ENCODE results near the gene SYNPO2. TPM values are rescaled to one million over a fixed set of nuclear protein-coding genes. Genes with fewer than 3 reads are reported as not detected.
"Not testable (repeated sequence)": the region's sequence is repeated elsewhere in the genome, so short reads cannot be mapped to it uniquely, and the experiment has no call there.

Gene SYNPO2
- total RNA-seq, 2 donors from 2014 or later = 9.5 to 266 TPM

GRCh38 chr4:118969359-118969758 lies 80.7 kb downstream of the SYNPO2 start:
- peak; percentile 52 for TF ChIP-seq CTCF (IDR thresholded peaks at IDR 0.05)
- DNase-seq = peak; percentile 44
- H3K4me3 ChIP-seq = no peak overlapping the region
- H3K27me3 ChIP-seq = no peaks in the 10 kb centered on the region
- intact Hi-C loops (cut with DNase I) = loop anchor here (5.0 to 10.0 kb wide), 3 partner anchors 75 to 225 kb away; no protein-coding TSS in a partner anchor
- H3K36me3 ChIP-seq = no peaks in the 10 kb centered on the region
- H3K27ac ChIP-seq = no peak overlapping the region
- H3K4me1 ChIP-seq = peaks cover 5% of the 10 kb centered on the region
- no peaks in the 10 kb centered on the region for H3K9me3 ChIP-seq
- H3K9ac ChIP-seq (ENCODE audit: low read depth in 2 of 2, low read length in 2 of 2) = no peak overlapping the region

- intact Hi-C loops (cut with DNase I) = no loop called here
- Histone ChIP-seq H3K27ac (no peak overlapping the region), H3K4me1 (peaks cover 5% of the 10 kb centered on the region), H3K36me3 (no peaks in the 10 kb centered on the region), H3K4me3 (no peak overlapping the region), H3K27me3 (no peaks in the 10 kb centered on the region), H3K9ac (ENCODE audit: low read depth in 2 of 2, low read length in 2 of 2) (no peak overlapping the region), H3K9me3 (no peaks in the 10 kb centered on the region)
- no peak for TF ChIP-seq CTCF (IDR thresholded peaks at IDR 0.05)
- no peak for DNase-seq
Measured at GRCh38 chr4:118972167-118972566, 83.5 kb downstream of the SYNPO2 start.

DNA sequence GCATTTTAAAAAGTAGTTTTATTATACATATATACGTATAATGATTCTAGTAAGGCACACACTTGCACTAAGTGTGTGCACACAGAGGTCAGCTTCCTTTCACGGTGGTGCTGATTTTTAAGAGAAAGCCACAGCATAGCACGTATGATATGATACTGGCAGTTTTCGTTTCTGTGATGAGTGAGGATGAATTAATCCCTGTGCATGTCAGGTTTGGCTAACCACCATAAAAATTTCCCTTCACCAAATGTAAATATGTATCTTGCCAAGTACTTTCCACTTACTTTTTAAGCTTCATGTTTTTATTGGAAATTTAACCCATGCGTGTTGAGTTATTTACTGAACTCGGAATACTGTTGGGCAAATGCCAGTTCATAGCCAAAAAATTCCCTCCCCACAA lies 84.6 kb downstream of the SYNPO2 start:
- no peak overlapping the region for H3K4me3 ChIP-seq
- DNase-seq = no peak
- H3K4me1 ChIP-seq = peaks cover 3% of the 10 kb centered on the region
- no peaks in the 10 kb centered on the region for H3K27me3 ChIP-seq
- H3K27ac ChIP-seq = no peak overlapping the region
- no peaks in the 10 kb centered on the region for H3K9me3 ChIP-seq
- no peaks in the 10 kb centered on the region for H3K36me3 ChIP-seq
- H3K9ac ChIP-seq (ENCODE audit: low read depth in 2 of 2, low read length in 2 of 2) = no peak overlapping the region
- intact Hi-C loops (cut with DNase I) = no loop called here
- TF ChIP-seq CTCF (IDR thresholded peaks at IDR 0.05) = no peak

DNA sequence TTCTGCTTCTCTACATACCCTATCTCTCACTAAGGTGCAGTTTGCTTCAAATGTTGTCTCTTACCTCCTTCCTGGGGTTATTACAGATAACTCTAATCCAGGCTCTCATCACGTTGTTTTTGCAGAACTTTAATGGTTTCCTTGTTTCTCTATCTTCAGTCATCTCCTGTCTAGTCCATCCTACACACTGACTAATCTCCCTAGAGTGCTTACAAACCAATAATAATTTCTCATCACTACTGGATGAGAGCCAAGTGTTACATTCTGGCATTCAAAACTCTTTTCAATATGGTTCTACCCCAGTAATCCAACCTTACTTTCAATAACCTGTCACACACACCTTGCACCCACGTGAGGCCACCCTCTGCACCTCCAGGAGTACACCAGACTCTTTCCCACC lies 86.1 kb downstream of the SYNPO2 start:
- no peak overlapping the region for H3K4me3 ChIP-seq
- H3K27ac ChIP-seq = no peak overlapping the region
- no peaks in the 10 kb centered on the region for H3K9me3 ChIP-seq
- no peak overlapping the region for H3K9ac ChIP-seq (ENCODE audit: low read depth in 2 of 2, low read length in 2 of 2)
- H3K4me1 ChIP-seq = no peaks in the 10 kb centered on the region
- H3K27me3 ChIP-seq = no peaks in the 10 kb centered on the region
- intact Hi-C loops (cut with DNase I) = no loop called here
- peaks cover 4% of the 10 kb centered on the region for H3K36me3 ChIP-seq
- no peak for TF ChIP-seq CTCF (IDR thresholded peaks at IDR 0.05)
- DNase-seq = no peak

DNA sequence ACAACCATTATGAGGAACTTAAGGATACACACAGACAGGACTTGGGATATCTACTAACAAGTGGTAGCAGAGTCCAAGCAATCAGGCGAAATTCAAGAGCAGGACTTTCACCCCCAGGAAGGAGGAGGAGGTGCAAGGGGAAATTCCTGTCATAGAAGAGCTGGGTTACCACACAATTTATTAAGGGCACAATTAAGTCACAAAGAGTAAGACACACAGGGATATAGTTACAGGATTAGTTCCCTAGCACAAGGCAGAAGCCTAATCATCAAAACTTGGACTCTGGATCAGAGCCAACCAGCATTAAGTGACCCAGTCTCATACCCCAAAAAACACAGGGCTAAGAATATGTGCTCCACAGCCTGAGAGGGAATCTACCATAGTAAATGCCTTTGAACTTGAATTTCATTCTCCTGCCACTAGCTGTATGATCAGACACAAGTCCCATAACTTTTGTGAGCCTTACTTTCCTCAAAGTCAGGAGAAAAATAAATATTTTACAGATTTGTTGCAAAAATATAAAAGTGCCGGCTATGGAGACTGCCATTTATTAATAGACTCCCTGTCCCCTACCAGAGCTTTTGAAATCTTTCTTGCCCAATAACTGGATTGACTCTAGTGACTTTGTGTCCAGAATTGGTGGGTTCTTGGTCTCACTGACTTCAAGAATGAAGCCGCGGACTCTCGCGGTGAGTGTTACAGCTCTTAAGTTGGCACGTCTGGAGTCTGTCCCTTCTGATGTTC lies 87.0 kb downstream of the SYNPO2 start:
- H3K27ac ChIP-seq = no peak overlapping the region

GRCh38 chr4:118976193-118976560 lies 87.5 kb downstream of the SYNPO2 start:
- H3K9ac ChIP-seq (ENCODE audit: low read depth in 2 of 2, low read length in 2 of 2); H3K27me3 ChIP-seq; H3K4me1 ChIP-seq; DNase-seq; H3K9me3 ChIP-seq; H3K4me3 ChIP-seq; intact Hi-C loops (cut with DNase I); H3K36me3 ChIP-seq; H3K27ac ChIP-seq: not testable (repeated sequence)

More for the DNA sequence above, 87.0 kb downstream of the SYNPO2 start:
- TF ChIP-seq CTCF (IDR thresholded peaks at IDR 0.05) = no peak
- peaks cover 4% of the 10 kb centered on the region for H3K36me3 ChIP-seq
- H3K4me1 ChIP-seq = no peaks in the 10 kb centered on the region
- H3K9me3 ChIP-seq = no peaks in the 10 kb centered on the region
- H3K27me3 ChIP-seq = no peaks in the 10 kb centered on the region
- intact Hi-C loops (cut with DNase I) = no loop called here
- no peak overlapping the region for H3K9ac ChIP-seq (ENCODE audit: low read depth in 2 of 2, low read length in 2 of 2)
- no peak for DNase-seq
- no peak overlapping the region for H3K4me3 ChIP-seq

DNA sequence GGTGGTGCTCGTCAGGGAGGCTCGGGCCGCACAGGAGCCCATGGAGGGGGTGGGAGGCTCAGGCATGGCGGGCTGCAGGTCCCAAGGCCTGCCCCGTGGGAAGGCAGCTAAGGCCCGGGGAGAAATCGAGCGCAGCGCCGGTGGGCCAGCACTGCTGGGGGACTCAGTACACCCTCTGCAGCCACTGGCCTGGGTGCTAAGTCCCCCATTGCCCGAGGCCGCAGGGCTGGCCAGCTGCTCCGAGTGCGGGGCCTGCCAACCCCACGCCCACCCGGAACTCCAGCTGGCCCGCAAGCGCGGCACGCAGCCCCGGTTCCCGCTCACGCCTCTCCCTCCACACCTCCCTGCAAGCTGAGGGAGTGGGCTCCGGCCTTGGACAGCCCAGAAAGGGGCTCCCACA lies 88.4 kb downstream of the SYNPO2 start:
- H3K27me3 ChIP-seq; H3K36me3 ChIP-seq; H3K9me3 ChIP-seq; H3K27ac ChIP-seq; intact Hi-C loops (cut with DNase I); H3K9ac ChIP-seq (ENCODE audit: low read depth in 2 of 2, low read length in 2 of 2); H3K4me3 ChIP-seq; DNase-seq; H3K4me1 ChIP-seq: not testable (repeated sequence)

Data from colonic mucosa (tissue), 4 donors.